GM12873 (cell line): ENCODE data around the gene AHRR.

Experiments used
- TF ChIP-seq, protein P1 (sequence below): IDR thresholded peaks from 2 replicates; pipeline ENCODE4 v1.5.1; 2012; ENCODE audit warnings: low read depth, mild to moderate bottlenecking, moderate library complexity, low read length, control low read depth; ENCODE audit not compliant: insufficient read depth; ENCODE audit errors: missing control alignments

Gene AHRR

GRCh38 chr5:371811-372555, 50.5 kb downstream of the AHRR start:
- TF ChIP-seq, protein P1, sequence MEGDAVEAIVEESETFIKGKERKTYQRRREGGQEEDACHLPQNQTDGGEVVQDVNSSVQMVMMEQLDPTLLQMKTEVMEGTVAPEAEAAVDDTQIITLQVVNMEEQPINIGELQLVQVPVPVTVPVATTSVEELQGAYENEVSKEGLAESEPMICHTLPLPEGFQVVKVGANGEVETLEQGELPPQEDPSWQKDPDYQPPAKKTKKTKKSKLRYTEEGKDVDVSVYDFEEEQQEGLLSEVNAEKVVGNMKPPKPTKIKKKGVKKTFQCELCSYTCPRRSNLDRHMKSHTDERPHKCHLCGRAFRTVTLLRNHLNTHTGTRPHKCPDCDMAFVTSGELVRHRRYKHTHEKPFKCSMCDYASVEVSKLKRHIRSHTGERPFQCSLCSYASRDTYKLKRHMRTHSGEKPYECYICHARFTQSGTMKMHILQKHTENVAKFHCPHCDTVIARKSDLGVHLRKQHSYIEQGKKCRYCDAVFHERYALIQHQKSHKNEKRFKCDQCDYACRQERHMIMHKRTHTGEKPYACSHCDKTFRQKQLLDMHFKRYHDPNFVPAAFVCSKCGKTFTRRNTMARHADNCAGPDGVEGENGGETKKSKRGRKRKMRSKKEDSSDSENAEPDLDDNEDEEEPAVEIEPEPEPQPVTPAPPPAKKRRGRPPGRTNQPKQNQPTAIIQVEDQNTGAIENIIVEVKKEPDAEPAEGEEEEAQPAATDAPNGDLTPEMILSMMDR, result no peak

- TF ChIP-seq, protein P1, result no peak
Measured at GRCh38 chr5:372556-372995, 51.1 kb downstream of the AHRR start.

DNA sequence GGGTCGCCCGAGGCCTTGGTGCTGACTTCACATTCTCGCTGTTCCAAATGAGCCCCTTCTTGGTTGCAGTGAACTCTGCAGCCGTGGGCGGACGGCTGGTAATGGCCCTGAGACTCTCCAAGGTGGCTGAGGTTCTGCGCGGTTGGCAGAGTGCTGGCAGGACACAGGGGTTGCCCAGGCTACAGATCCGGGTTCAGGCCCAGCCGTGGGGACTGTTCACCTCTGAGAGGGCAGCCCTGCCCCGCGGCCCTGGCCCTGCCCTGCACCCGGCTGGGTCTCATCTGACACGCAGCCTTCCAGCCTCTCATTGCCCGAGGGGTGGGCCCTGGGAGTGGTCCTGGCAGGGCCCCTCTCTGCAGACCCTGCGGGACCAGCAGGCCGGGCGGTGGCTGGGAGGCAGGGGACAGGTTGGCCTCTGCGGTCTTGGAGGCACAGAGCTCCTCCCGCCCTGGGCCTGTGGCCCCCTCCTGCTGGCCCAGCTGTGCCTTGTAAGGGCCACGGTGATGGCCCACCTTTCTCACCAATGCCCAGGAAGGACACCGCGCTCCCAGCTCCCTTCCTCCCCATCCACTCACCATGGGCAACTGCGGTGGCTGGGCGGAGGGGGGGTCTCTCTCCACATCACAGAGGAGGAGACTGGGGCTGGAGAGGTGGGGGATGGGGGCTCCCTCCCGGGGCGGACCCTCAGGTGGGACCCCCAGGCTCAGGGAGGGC, 51.6 kb downstream of the AHRR start:
- TF ChIP-seq, protein P1, result no peak

- TF ChIP-seq, protein P1, result no peak
Measured at GRCh38 chr5:373710-374602, 52.4 kb downstream of the AHRR start.

GRCh38 chr5:374631-375335, 53.3 kb downstream of the AHRR start:
- TF ChIP-seq, protein P1, result no peak

- TF ChIP-seq, protein P1, result no peak
Measured at GRCh38 chr5:375336-375920, 53.9 kb downstream of the AHRR start.
